Transverse colon (tissue), 4 donors: ENCODE measurements around the gene SLC2A13. TPM values are rescaled to one million over a fixed set of nuclear protein-coding genes. Genes with fewer than 3 reads are reported as not detected.

Source experiments
- DNase-seq: peaks from one replicate; pipeline ENCODE4 v3.0.0-alpha.2; 2019
- H3K27ac ChIP-seq, 4 donors: fragments of 200-600 bp; sonication (generic); 2 replicates each; pipeline ENCODE4 v1.5.1; 2016 to 2018; ENCODE audit warnings: inconsistent platforms in 4 of 4
- H3K27me3 ChIP-seq: fragments of 200-600 bp; sonication (generic); 2 replicates; pipeline ENCODE4 v1.5.1; 2017; ENCODE audit warnings: inconsistent platforms
- H3K36me3 ChIP-seq, 4 donors: fragments of 200-600 bp; sonication (generic); 2 replicates each; pipeline ENCODE4 v1.5.1; 2017 to 2019; ENCODE audit warnings: inconsistent platforms in 4 of 4
- H3K4me1 ChIP-seq, 4 donors: fragments of 200-600 bp; sonication (generic); 2 replicates each; pipeline ENCODE4 v1.5.1; 2017 to 2020; ENCODE audit warnings: inconsistent platforms in 4 of 4
- H3K4me3 ChIP-seq, 4 donors: fragments of 200-600 bp; sonication (generic); 1 replicate in 1 of 4; 2 replicates in 3 of 4; pipeline versions ENCODE4 v1.5.1 to v1.6.1; 2017 to 2019; ENCODE audit warnings: inconsistent platforms in 4 of 4
- H3K9me3 ChIP-seq, 2 donors: fragments of 200-600 bp; sonication (generic); 2 replicates each; pipeline ENCODE4 v1.5.1; 2017 to 2019; ENCODE audit warnings: inconsistent platforms in 2 of 2
- EP300 ChIP-seq: sonication (generic); formaldehyde crosslinking; IDR thresholded peaks from one replicate; pipeline ENCODE4 v1.6.1; 2017; ENCODE audit warnings: antibody characterized with exemption, low read depth
- POLR2A ChIP-seq: fragments of 450-650 bp; IDR thresholded peaks from one replicate; pipeline ENCODE4 v1.6.1; 2016; ENCODE audit warnings: antibody characterized with exemption, mild to moderate bottlenecking, moderate library complexity
- POLR2AphosphoS5 ChIP-seq, 3 donors: sonication (generic); formaldehyde crosslinking; IDR thresholded peaks; one replicate each; pipeline ENCODE4 v1.6.1; 2016; ENCODE audit warnings: antibody characterized with exemption in 3 of 3
- WGBS, 2 donors: methylation state at CpG; one replicate each; pipeline ENCODE4 v1.1.5; 2018; ENCODE audit warnings: low coverage in 1 of 2; 5-methylcytosine and 5-hydroxymethylcytosine counted together
- in situ Hi-C, 4 donors: fragments of 200-750 bp; cut with MboI; loops; one replicate each; pipeline versions ENCODE4 v1.15.0 to v1.15.1; 2017; ENCODE audit warnings: low sequenced_read_pairs in 3 of 4, low pct_ligation_motif_present in 1 of 4, low pct_unique_long_range_greater_than_20kb in 1 of 4
- intact Hi-C: fragments of 100-400 bp; cut with DNase I; formaldehyde crosslinking; loops from one replicate; pipeline ENCODE4 v1.15.1; 2023; ENCODE audit warnings: low total_unique reads
- total RNA-seq, 4 donors: library from RNA; depleted of rRNA; stranded (reverse); fragments of >200 nt; gene quantifications; one replicate each; pipeline ENCODE4 v1.1.0, GENCODE V29; 2016
- TF ChIP-seq, protein P1 (sequence below), 5 experiments: fragments of 200-600 bp in 3 of 5; fragments of 450-650 bp in 2 of 5; sonication (generic) in 3 of 5; IDR thresholded peaks; 1 replicate in 2 of 5; 2 replicates in 3 of 5; pipeline ENCODE4 v1.5.1; 2016 to 2017; ENCODE audit warnings: antibody characterized with exemption in 5 of 5, inconsistent platforms in 3 of 5, mild to moderate bottlenecking in 2 of 5, moderate library complexity in 1 of 5

Gene SLC2A13
- total RNA-seq, 4 donors from 2014 or later = 31.8 to 70.7 (median 46.8) TPM

DNA sequence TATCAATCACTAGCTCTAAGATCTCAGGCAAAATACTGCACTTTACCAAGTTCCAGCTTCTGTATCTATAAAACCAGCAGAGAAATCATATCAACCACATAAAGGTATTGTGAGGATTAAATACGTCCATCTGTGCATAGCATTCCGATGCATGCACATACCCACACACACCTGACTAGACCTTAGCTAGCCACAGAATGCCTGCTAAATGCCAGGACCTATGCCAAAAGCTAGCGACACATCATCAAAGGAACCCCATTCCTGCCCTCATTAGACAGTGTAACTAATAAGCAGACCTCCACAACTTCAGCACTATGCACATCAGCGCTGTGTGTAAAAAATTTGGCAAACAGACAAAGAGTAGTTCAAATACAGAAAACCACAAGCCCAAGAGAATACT is 185.2 kb downstream of the SLC2A13 start:
- TF ChIP-seq POLR2AphosphoS5 (IDR thresholded peaks at IDR 0.05) (no peak), POLR2A (no peak), EP300 (no peak)
- TF ChIP-seq, protein P1, sequence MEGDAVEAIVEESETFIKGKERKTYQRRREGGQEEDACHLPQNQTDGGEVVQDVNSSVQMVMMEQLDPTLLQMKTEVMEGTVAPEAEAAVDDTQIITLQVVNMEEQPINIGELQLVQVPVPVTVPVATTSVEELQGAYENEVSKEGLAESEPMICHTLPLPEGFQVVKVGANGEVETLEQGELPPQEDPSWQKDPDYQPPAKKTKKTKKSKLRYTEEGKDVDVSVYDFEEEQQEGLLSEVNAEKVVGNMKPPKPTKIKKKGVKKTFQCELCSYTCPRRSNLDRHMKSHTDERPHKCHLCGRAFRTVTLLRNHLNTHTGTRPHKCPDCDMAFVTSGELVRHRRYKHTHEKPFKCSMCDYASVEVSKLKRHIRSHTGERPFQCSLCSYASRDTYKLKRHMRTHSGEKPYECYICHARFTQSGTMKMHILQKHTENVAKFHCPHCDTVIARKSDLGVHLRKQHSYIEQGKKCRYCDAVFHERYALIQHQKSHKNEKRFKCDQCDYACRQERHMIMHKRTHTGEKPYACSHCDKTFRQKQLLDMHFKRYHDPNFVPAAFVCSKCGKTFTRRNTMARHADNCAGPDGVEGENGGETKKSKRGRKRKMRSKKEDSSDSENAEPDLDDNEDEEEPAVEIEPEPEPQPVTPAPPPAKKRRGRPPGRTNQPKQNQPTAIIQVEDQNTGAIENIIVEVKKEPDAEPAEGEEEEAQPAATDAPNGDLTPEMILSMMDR (IDR thresholded peaks at IDR 0.05) = no peak
- Histone ChIP-seq H3K27ac (no peak overlapping the region), H3K9me3 (no peaks in the 10 kb centered on the region), H3K36me3 (no peaks in the 10 kb centered on the region), H3K4me3 (no peak overlapping the region), H3K4me1 (no peaks in the 10 kb centered on the region), H3K27me3 (no peaks in the 10 kb centered on the region)
- no peak for DNase-seq
- in situ Hi-C loops (no loop called here), intact Hi-C loops (no loop called here)
- 91 to 97% methylated on average over 4 of the region's 4 CpGs for WGBS, 2 donors

DNA sequence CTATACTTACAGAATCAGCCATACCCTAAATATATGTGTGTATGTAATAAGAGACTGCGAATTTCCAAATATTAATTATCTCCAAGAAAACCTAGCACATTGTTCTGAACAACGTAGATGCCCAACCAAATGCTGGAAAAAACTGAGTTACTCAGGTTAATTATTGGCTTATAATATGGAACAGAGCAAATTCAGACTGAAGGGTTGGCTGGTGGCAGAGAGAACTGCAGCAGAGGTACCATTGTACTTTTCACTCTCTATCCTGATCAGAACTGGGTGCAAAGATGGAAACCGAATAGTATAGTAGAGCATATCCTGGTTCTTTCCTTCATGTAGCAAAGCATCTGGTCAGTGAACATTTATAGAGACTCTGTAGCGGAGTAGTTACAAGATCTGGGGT is 185.7 kb downstream of the SLC2A13 start:
- Histone ChIP-seq H3K27ac (no peak overlapping the region), H3K36me3 (no peaks in the 10 kb centered on the region), H3K4me3 (no peak overlapping the region), H3K27me3 (no peaks in the 10 kb centered on the region), H3K9me3 (no peaks in the 10 kb centered on the region), H3K4me1 (no peaks in the 10 kb centered on the region)
- no peak for TF ChIP-seq POLR2A
- TF ChIP-seq EP300 = no peak
- TF ChIP-seq POLR2AphosphoS5 (IDR thresholded peaks at IDR 0.05) = no peak
- TF ChIP-seq, protein P1 (IDR thresholded peaks at IDR 0.05) = no peak
- intact Hi-C loops = no loop called here
- 94% methylated on average over 3 to 4 of the region's 4 CpGs for WGBS, 2 donors
- DNase-seq = no peak
- in situ Hi-C loops = no loop called here

DNA sequence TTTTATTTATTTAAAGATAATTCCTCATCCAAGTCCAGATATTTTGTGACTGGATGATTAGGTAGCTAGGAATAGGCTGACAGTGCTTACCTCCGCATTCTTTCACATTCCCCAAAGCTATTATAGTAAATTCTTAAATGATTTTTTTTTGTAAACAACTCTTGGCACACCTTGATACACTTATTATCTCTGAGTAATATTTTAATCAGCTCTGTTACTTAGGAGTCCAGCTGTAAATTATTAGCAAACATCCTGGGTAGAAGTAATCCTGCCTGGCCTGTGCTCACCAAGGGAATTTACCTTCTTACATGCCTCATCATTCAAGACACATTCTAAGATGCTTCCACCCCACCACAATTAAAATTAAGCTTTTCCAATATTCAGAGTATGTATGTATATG is 186.1 kb downstream of the SLC2A13 start:
- WGBS, 2 donors = 96 to 100% methylated on average over 1 of the region's 1 CpG
- intact Hi-C loops = no loop called here
- no peak overlapping the region for H3K4me3 ChIP-seq
- no peaks in the 10 kb centered on the region for H3K27me3 ChIP-seq
- TF ChIP-seq POLR2AphosphoS5 (IDR thresholded peaks at IDR 0.05) (no peak), EP300 (no peak), POLR2A (no peak)
- TF ChIP-seq, protein P1 (IDR thresholded peaks at IDR 0.05) = no peak
- H3K36me3 ChIP-seq = no peaks in the 10 kb centered on the region
- no peak overlapping the region for H3K27ac ChIP-seq
- in situ Hi-C loops = no loop called here
- DNase-seq = no peak
- no peaks in the 10 kb centered on the region for H3K4me1 ChIP-seq
- no peaks in the 10 kb centered on the region for H3K9me3 ChIP-seq

DNA sequence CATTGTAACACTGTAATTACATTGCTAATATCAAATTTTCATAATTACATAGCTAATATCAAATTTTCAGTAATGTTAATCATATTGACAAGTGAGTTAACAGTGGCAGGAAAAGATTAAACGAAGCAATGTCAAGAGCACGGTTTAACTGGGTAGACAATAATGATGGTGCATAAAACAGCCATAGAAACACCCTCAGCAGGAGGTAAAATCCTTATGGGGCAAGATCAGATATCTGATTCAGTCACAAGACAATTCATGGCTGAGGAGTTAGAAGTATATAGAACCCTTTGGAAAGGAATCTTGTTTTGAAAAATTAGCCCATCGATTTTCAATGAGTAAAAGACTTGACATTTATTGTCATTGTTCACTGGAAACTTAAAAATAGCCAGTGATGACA is 190.6 kb downstream of the SLC2A13 start:
- in situ Hi-C loops = no loop called here
- H3K4me3 ChIP-seq = no peak overlapping the region
- WGBS, 2 donors = 86 to 92% methylated on average over 3 of the region's 3 CpGs
- TF ChIP-seq POLR2AphosphoS5 (IDR thresholded peaks at IDR 0.05) (no peak), POLR2A (no peak)
- TF ChIP-seq, protein P1 (IDR thresholded peaks at IDR 0.05) = no peak
- H3K9me3 ChIP-seq = no peaks in the 10 kb centered on the region
- no peaks in the 10 kb centered on the region for H3K27me3 ChIP-seq
- no peak overlapping the region for H3K27ac ChIP-seq
- H3K36me3 ChIP-seq = no peaks in the 10 kb centered on the region
- no peak for DNase-seq
- H3K4me1 ChIP-seq = peaks cover 0 to 20% (median 10%) of the 10 kb centered on the region in 4 donors
- intact Hi-C loops = no loop called here
